HEK293T (cell line): ENCODE results near the gene IL4.

Source experiments
- CTCF ChIA-PET: fragments of 350-600 bp; formaldehyde crosslinking; extraction: SDS; loops from one replicate; lab custom pipeline; 2021; ENCODE audit warnings: antibody characterized with exemption, inconsistent platforms; lab: Yijun Ruan, JAX
- POLR2A ChIA-PET: fragments of 350-600 bp; formaldehyde crosslinking; extraction: SDS; loops from one replicate; lab custom pipeline; 2020; ENCODE audit warnings: antibody characterized with exemption, inconsistent platforms; lab: Yijun Ruan, JAX
- DNase-seq: peaks from one replicate; pipeline ENCODE4 v3.0.0; 2012; ENCODE audit warnings: mixed read lengths; ENCODE audit errors: extremely low spot score
- ARNT ChIP-seq: fragments of 450-650 bp; IDR thresholded peaks from 2 replicates; pipeline ENCODE4 v1.6.1; 2017; ENCODE audit warnings: mild to moderate bottlenecking
- BHLHE40 ChIP-seq: fragments of 450-650 bp; IDR thresholded peaks from 2 replicates; pipeline ENCODE4 v1.6.1; 2016; ENCODE audit warnings: mild to moderate bottlenecking, moderate library complexity, borderline replicate concordance
- CTBP1 ChIP-seq: fragments of 450-650 bp; IDR thresholded peaks from 2 replicates; pipeline ENCODE4 v1.6.1; 2016; ENCODE audit warnings: borderline replicate concordance
- ELF4 ChIP-seq: fragments of 450-650 bp; IDR thresholded peaks from 2 replicates; pipeline ENCODE4 v1.6.1; 2017; ENCODE audit warnings: antibody characterized with exemption
- FOXA1 ChIP-seq: fragments of 450-650 bp; IDR thresholded peaks from 2 replicates; pipeline ENCODE4 v1.6.1; 2016; ENCODE audit warnings: mild to moderate bottlenecking
- FOXK2 ChIP-seq: fragments of 450-650 bp; IDR thresholded peaks from 2 replicates; pipeline ENCODE4 v1.6.1; 2016; ENCODE audit warnings: mild to moderate bottlenecking
- FOXM1 ChIP-seq: fragments of 450-650 bp; IDR thresholded peaks from 2 replicates; pipeline ENCODE4 v1.6.1; 2017; ENCODE audit warnings: mild to moderate bottlenecking, borderline replicate concordance
- HDGF ChIP-seq: fragments of 450-650 bp; IDR thresholded peaks from 2 replicates; pipeline ENCODE4 v1.6.1; 2017; ENCODE audit warnings: antibody characterized with exemption, borderline replicate concordance
- L3MBTL2 ChIP-seq: fragments of 450-650 bp; conservative IDR thresholded peaks from 2 replicates; pipeline ENCODE4 v1.6.1; 2016; ENCODE audit warnings: mild to moderate bottlenecking
- LEF1 ChIP-seq: fragments of 450-650 bp; IDR thresholded peaks from 2 replicates; pipeline ENCODE4 v1.6.1; 2017; ENCODE audit warnings: mild to moderate bottlenecking, borderline replicate concordance
- NFRKB ChIP-seq: fragments of 450-650 bp; IDR thresholded peaks from 2 replicates; pipeline ENCODE4 v1.6.1; 2016; ENCODE audit warnings: mild to moderate bottlenecking, moderate library complexity
- SP1 ChIP-seq: fragments of 450-650 bp; IDR thresholded peaks from 2 replicates; pipeline ENCODE4 v1.6.1; 2017
- SUZ12 ChIP-seq: fragments of 450-650 bp; IDR thresholded peaks from 2 replicates; pipeline ENCODE4 v1.6.1; 2016; ENCODE audit warnings: mild to moderate bottlenecking
- TARDBP ChIP-seq: fragments of 450-650 bp; IDR thresholded peaks from 2 replicates; pipeline ENCODE4 v1.6.1; 2016
- ZNF384 ChIP-seq: fragments of 450-650 bp; IDR thresholded peaks from 2 replicates; pipeline ENCODE4 v1.6.1; 2016
- TF ChIP-seq, protein P1 (sequence below): fragments of 450-650 bp; IDR thresholded peaks from 2 replicates; pipeline ENCODE4 v1.6.1; 2016

IL4 gene

DNA sequence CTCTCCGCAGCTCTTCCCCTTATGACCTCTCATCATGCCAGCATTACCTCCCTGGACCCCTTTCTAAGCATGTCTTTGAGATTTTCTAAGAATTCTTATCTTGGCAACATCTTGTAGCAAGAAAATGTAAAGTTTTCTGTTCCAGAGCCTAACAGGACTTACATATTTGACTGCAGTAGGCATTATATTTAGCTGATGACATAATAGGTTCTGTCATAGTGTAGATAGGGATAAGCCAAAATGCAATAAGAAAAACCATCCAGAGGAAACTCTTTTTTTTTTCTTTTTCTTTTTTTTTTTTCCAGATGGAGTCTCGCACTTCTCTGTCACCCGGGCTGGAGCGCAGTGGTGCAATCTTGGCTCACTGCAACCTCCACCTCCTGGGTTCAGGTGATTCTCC lies 36.5 kb upstream of the IL4 start:
- CTCF ChIA-PET, result no interaction called here
- TF ChIP-seq FOXA1, result no peak
- no peak for TF ChIP-seq HDGF
- no peak for DNase-seq
- POLR2A ChIA-PET, result no interaction called here

DNA sequence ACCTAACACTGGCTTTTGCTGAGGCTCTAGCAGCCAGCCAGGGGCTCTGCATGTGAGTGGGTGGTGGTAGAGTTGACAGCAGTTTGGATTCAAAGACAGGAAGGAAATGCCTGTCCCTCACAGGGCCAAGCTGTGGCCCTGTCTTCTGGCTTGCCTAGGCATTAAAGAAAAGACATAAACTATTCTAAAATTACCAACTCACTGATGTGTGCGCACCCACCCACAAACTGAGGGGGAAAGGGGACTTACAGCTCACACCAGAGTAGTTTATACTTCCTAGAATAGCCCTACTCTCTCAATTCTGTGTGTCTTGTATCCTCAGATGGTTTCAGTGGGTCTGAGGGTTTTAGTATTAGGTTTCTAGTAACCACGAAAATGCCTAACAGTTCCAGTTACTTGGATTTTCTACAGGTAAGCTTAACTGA lies 34.1 kb upstream of the IL4 start:
- DNase-seq, result no peak
- CTCF ChIA-PET, result no interaction called here
- POLR2A ChIA-PET, result no interaction called here
- TF ChIP-seq ZNF384, result no peak
- no peak for TF ChIP-seq FOXM1
- no peak for TF ChIP-seq ELF4
- no peak for TF ChIP-seq FOXA1
- TF ChIP-seq CTBP1, result no peak
- TF ChIP-seq ARNT, result no peak
- TF ChIP-seq FOXK2, result no peak
- no peak for TF ChIP-seq L3MBTL2
- no peak for TF ChIP-seq LEF1
- TF ChIP-seq, protein P1, sequence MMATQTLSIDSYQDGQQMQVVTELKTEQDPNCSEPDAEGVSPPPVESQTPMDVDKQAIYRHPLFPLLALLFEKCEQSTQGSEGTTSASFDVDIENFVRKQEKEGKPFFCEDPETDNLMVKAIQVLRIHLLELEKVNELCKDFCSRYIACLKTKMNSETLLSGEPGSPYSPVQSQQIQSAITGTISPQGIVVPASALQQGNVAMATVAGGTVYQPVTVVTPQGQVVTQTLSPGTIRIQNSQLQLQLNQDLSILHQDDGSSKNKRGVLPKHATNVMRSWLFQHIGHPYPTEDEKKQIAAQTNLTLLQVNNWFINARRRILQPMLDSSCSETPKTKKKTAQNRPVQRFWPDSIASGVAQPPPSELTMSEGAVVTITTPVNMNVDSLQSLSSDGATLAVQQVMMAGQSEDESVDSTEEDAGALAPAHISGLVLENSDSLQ, result no peak
- no peak for TF ChIP-seq BHLHE40
- TF ChIP-seq NFRKB, result no peak
- TF ChIP-seq SP1, result no peak
- no peak for TF ChIP-seq SUZ12

DNA sequence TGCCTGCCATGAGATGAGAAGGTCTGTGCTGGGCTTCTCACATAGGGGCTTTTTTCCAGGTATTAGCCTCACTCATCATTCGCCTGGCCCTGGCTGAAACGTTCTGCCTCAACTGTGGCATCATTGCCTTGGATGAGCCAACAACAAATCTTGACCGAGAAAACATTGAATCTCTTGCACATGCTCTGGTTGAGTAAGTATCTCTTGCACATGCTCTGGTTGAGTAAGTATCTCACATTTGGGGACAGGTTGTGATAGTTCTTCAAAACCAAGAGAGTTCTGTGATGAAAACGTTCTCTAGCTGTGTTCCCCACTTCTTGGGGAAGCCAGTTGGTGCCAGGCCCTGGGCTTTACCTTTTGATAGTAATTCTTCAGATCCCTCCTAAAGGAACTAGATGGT lies 33.2 kb upstream of the IL4 start:
- CTCF ChIA-PET, result no interaction called here
- POLR2A ChIA-PET, result no interaction called here
- DNase-seq, result no peak

DNA sequence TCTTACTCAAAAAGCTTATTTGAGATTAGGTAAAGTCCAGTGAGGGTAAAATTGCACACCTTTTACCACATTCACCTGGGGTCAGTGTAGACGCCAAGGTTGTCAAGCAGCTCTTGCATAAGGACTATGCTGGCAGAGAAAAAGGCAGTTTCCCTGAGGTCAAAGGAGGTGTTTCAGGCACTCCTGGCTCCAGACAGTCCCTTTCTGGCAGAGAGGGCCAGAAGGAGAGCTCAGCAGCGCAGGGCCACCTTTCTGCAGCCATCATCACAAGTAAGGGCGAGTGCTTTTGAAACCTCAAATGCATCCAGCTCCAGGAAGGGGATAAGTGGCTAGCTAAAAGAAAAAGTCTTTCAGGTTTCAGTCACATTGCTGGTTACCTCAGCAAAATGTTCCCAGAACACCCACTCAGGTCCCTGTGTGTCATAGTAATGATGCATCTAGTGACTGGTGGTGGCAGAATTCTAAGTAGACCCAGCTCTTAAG lies 32.5 kb upstream of the IL4 start:
- ChIA-PET CTCF (no interaction called here), POLR2A (no interaction called here)
- no peak for DNase-seq
- TF ChIP-seq SUZ12 (no peak), TARDBP (no peak), CTBP1 (no peak), LEF1 (no peak), FOXK2 (no peak), ZNF384 (no peak), NFRKB (no peak), L3MBTL2 (no peak), BHLHE40 (no peak), ARNT (no peak)

More for the DNA sequence above, 33.2 kb upstream of the IL4 start:
- TF ChIP-seq NFRKB, result no peak
- TF ChIP-seq, protein P1, result no peak
- TF ChIP-seq FOXM1, result no peak
- TF ChIP-seq FOXK2, result no peak
- TF ChIP-seq ZNF384, result no peak
- TF ChIP-seq ELF4, result no peak
- no peak for TF ChIP-seq CTBP1
- TF ChIP-seq ARNT, result no peak
- no peak for TF ChIP-seq TARDBP
- no peak for TF ChIP-seq BHLHE40
- no peak for TF ChIP-seq SUZ12
- no peak for TF ChIP-seq LEF1

DNA sequence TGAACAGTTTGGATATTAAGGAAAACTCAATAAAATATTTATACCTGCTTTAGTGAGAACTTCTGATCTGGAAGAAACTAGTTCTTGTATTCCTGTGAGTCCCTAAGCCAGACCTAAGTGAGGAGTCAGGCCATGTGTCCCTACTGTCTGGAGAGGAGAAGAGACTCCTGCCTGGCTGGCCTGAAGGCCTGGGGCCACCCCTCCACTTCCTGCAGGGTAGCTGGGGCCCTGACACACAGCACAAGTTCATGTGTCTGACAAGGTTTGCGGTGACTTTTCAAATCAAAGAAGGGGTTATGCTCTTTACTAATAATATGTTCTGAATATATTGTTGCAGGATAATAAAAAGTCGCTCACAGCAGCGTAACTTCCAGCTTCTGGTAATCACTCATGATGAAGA lies 31.9 kb upstream of the IL4 start:
- POLR2A ChIA-PET, result no interaction called here
- TF ChIP-seq FOXM1 (no peak), HDGF (no peak), SP1 (no peak), ELF4 (no peak), FOXK2 (no peak), NFRKB (no peak)
- DNase-seq, result no peak
- CTCF ChIA-PET, result no interaction called here

DNA sequence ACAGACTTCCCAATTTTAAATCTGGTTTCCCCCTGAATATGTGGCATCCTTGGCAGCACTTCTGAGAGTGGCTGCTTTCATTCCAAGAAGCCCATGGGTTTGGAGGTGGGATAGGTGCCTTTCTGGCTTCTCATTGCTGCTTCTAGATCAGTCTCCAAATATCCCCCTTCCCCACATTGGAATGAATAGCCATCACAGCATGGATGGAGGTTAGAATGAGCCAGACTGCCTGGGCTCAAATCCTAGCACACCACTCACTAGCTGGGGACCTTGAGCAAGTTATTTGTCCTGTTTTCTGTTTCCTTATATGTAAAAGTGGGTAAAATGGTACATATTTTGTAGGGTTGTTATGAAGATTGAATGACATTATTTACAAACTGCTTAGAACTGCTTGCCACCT lies 29.6 kb upstream of the IL4 start:
- ChIA-PET CTCF (no interaction called here), POLR2A (no interaction called here)
- TF ChIP-seq, protein P1, result no peak
- no peak for TF ChIP-seq ARNT
- no peak for TF ChIP-seq FOXK2
- TF ChIP-seq BHLHE40, result no peak
- TF ChIP-seq LEF1, result no peak
- TF ChIP-seq L3MBTL2, result no peak
- TF ChIP-seq SUZ12, result no peak
- TF ChIP-seq FOXA1, result no peak
- no peak for TF ChIP-seq ELF4
- no peak for TF ChIP-seq HDGF
- no peak for TF ChIP-seq SP1
- no peak for TF ChIP-seq TARDBP
- TF ChIP-seq CTBP1, result no peak
- TF ChIP-seq ZNF384, result no peak
- no peak for DNase-seq

DNA sequence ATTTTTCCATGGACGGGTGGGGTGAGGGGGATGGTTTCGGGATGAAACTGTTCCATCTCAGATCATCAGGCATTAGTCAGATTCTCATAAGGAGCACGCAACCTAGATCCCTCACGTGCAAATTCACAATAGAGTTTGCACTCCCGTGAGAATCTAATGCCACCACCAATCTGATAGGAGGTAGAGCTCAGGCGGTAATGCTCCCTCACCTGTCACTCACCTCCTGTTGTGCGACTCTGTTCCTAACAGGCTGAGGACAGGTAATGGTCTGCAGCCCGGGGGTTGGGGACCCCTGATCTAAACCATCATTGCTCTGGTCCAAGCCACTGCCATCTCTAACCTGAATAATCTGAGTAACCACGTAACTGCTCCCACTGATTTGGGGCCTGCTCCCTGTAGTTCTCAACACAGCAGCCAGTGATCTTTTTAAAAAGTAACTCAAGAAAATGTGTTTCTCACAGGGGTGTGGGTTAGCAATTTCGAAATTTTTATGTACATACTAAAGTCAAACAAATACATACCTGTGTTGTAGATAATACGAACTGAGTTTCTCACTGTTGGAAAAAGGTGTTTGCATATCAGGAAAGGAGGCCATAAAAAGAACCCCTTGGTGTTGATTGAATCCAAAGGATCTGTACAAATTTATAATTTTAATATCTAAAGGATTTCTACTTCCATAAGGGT lies 27.1 kb upstream of the IL4 start:
- POLR2A ChIA-PET, result no interaction called here
- TF ChIP-seq TARDBP, result no peak
- TF ChIP-seq L3MBTL2, result no peak
- TF ChIP-seq, protein P1, result no peak
- TF ChIP-seq NFRKB, result no peak
- TF ChIP-seq ARNT, result no peak
- no peak for TF ChIP-seq ZNF384
- no peak for TF ChIP-seq CTBP1
- TF ChIP-seq BHLHE40, result no peak
- no peak for TF ChIP-seq SUZ12
- no peak for TF ChIP-seq FOXM1
- no peak for TF ChIP-seq FOXK2
- TF ChIP-seq FOXA1, result no peak
- no peak for TF ChIP-seq LEF1
- TF ChIP-seq SP1, result no peak
- no peak for TF ChIP-seq HDGF
- TF ChIP-seq ELF4, result no peak
- DNase-seq, result no peak
- CTCF ChIA-PET, result interaction anchor here (0.7 kb wide), 1 partner anchor 14 kb away, joined by 4 read pairs; no protein-coding TSS in a partner anchor
